DMS114 treated with DMSO at 0.1 percent for 48 hours (cell line): ENCODE measurements around the gene NCMAP.

ENCODE experiments used
- DNase-seq: peaks from one replicate; lab custom pipeline; 2025; ENCODE audit not compliant: unreplicated experiment; lab: John Stamatoyannopoulos, UW

Gene NCMAP

GRCh38 chr1:24570265-24571125 lies 14.6 kb downstream of the NCMAP start:
- no peak for DNase-seq

GRCh38 chr1:24572301-24572700 lies 16.4 kb downstream of the NCMAP start:
- no peak for DNase-seq

GRCh38 chr1:24575905-24576587 lies 20.2 kb downstream of the NCMAP start:
- no peak for DNase-seq

- no peak for DNase-seq
Observed at GRCh38 chr1:24578846-24579245, 23.0 kb downstream of the NCMAP start.

- DNase-seq: no peak
Observed at GRCh38 chr1:24580756-24581155, 24.9 kb downstream of the NCMAP start.

GRCh38 chr1:24584171-24584647 lies 28.3 kb downstream of the NCMAP start:
- no peak for DNase-seq

GRCh38 chr1:24586119-24586518 lies 30.2 kb downstream of the NCMAP start:
- DNase-seq: no peak

- no peak for DNase-seq
Observed at GRCh38 chr1:24586970-24587820, 31.3 kb downstream of the NCMAP start.

- DNase-seq: no peak
Observed at GRCh38 chr1:24588573-24588972, 32.7 kb downstream of the NCMAP start.

- DNase-seq: no peak
Observed at GRCh38 chr1:24589200-24589599, 33.3 kb downstream of the NCMAP start.

- no peak for DNase-seq
Observed at GRCh38 chr1:24591781-24592180, 35.9 kb downstream of the NCMAP start.

- DNase-seq: no peak
Observed at GRCh38 chr1:24594328-24594598, 38.4 kb downstream of the NCMAP start.

GRCh38 chr1:24596401-24596880 lies 40.6 kb downstream of the NCMAP start:
- DNase-seq: no peak

GRCh38 chr1:24599265-24599664 lies 43.4 kb downstream of the NCMAP start:
- DNase-seq: no peak

- DNase-seq: no peak
Observed at GRCh38 chr1:24600551-24600950, 44.7 kb downstream of the NCMAP start.

GRCh38 chr1:24605534-24606295 lies 49.8 kb downstream of the NCMAP start:
- DNase-seq: no peak

GRCh38 chr1:24606296-24606605 lies 50.4 kb downstream of the NCMAP start:
- DNase-seq: no peak

GRCh38 chr1:24606621-24607020 lies 50.7 kb downstream of the NCMAP start:
- DNase-seq: no peak

- DNase-seq: no peak
Observed at GRCh38 chr1:24609949-24610517, 54.1 kb downstream of the NCMAP start.

GRCh38 chr1:24619376-24619775 lies 63.5 kb downstream of the NCMAP start:
- no peak for DNase-seq

GRCh38 chr1:24620678-24621077 lies 64.8 kb downstream of the NCMAP start:
- DNase-seq: no peak
